ENCODE measurements around the gene ZFAND3. TPM values are rescaled to one million over a fixed set of nuclear protein-coding genes. Genes with fewer than 3 reads are reported as not detected.
A peak's percentile ranks its signal among the peaks of the same experiment; 100 is the strongest.

ZFAND3 gene
- total RNA-seq, 1 experiment from 2014 or later = 22.2 TPM

DNA sequence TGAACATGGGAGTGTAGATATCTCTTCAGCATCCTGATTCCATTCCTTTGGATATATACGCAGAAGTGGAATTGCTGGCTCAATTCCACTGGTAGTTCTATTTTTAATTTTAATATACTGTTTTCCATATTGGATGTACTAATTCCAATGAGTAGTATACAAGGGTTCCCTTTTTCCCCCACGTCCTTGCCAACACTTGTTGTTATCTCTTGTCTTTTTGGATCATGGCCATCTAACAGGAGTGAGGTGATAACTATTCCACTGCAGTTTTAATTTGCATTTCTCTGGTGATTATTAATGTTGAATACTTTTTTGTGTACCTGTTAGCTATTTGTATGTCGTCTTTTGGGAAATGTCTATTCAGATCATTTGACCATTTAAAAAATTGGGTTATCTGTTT, 91.5 kb downstream of the ZFAND3 start:
- Histone ChIP-seq H3K4me2 (ENCODE audit: low read length) (no peak overlapping the region), H4K20me1 (ENCODE audit: low read length) (peaks cover 24% of the 10 kb centered on the region), H3K79me2 (ENCODE audit: low read length) (peaks cover 84% of the 10 kb centered on the region), H3K4me3 (ENCODE audit: low read length) (no peak overlapping the region), H3K36me3 (ENCODE audit: low read depth, low read length) (no peaks in the 10 kb centered on the region), H2AFZ (ENCODE audit: low read length) (no peak overlapping the region), H3K27ac (ENCODE audit: low read length) (no peak overlapping the region), H3K27me3 (ENCODE audit: low read length) (no peaks in the 10 kb centered on the region), H3K9me2 (replicated peaks; ENCODE audit: low read length) (no peaks in the 10 kb centered on the region), H3K9me3 (ENCODE audit: low read length) (no peaks in the 10 kb centered on the region), H3F3A (ENCODE audit: low read length, unreplicated experiment) (no peaks in the 10 kb centered on the region), H3K9ac (ENCODE audit: low read length) (no peak overlapping the region), H3K4me1 (ENCODE audit: insufficient read depth, low read length) (peaks cover 11% of the 10 kb centered on the region)
- ATAC-seq = no peak
- no peak for TF ChIP-seq EZH2 (IDR thresholded peaks at IDR 0.05; ENCODE audit: low read length, unreplicated experiment)
- TF ChIP-seq, protein P1, sequence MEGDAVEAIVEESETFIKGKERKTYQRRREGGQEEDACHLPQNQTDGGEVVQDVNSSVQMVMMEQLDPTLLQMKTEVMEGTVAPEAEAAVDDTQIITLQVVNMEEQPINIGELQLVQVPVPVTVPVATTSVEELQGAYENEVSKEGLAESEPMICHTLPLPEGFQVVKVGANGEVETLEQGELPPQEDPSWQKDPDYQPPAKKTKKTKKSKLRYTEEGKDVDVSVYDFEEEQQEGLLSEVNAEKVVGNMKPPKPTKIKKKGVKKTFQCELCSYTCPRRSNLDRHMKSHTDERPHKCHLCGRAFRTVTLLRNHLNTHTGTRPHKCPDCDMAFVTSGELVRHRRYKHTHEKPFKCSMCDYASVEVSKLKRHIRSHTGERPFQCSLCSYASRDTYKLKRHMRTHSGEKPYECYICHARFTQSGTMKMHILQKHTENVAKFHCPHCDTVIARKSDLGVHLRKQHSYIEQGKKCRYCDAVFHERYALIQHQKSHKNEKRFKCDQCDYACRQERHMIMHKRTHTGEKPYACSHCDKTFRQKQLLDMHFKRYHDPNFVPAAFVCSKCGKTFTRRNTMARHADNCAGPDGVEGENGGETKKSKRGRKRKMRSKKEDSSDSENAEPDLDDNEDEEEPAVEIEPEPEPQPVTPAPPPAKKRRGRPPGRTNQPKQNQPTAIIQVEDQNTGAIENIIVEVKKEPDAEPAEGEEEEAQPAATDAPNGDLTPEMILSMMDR (conservative IDR thresholded peaks at IDR 0.05; ENCODE audit: low read depth, low read length) = no peak
- TF ChIP-seq EZH2phosphoT487 (IDR thresholded peaks at IDR 0.05; ENCODE audit: borderline replicate concordance, low read length) = no peak
- CTCF ChIA-PET = interaction anchor here (0.6 kb wide), 1 partner anchor 51 kb away, joined by 6 read pairs; no protein-coding TSS in a partner anchor
- POLR2A ChIA-PET (ENCODE audit: unreplicated experiment) = no interaction called here
- no TSS peak for BruUV-seq (replicated peaks)
- intact Hi-C loops (cut with micrococcal nuclease) = no loop called here
- DNase-seq = no peak

GRCh38 chr6:37913210-37913609, 93.7 kb downstream of the ZFAND3 start:
- no peaks in the 10 kb centered on the region for H3K9me3 ChIP-seq (ENCODE audit: low read length)
- no peaks in the 10 kb centered on the region for H3K27me3 ChIP-seq (ENCODE audit: low read length)
- H3K36me3 ChIP-seq (ENCODE audit: low read depth, low read length) = no peaks in the 10 kb centered on the region
- peaks cover 33% of the 10 kb centered on the region; the same call in 1 of the 2 replicates for H4K20me1 ChIP-seq (ENCODE audit: low read length)
- H3F3A ChIP-seq (ENCODE audit: low read length, unreplicated experiment) = no peaks in the 10 kb centered on the region
- ChIA-PET POLR2A (ENCODE audit: unreplicated experiment) (no interaction called here), CTCF (no interaction called here)
- ATAC-seq = peak; percentile 58
- H3K4me1 ChIP-seq (ENCODE audit: insufficient read depth, low read length) = peaks cover 11% of the 10 kb centered on the region
- no peak overlapping the region for H3K27ac ChIP-seq (ENCODE audit: low read length)
- peaks cover 80% of the 10 kb centered on the region for H3K79me2 ChIP-seq (ENCODE audit: low read length)
- intact Hi-C loops (cut with micrococcal nuclease) = no loop called here
- H3K9me2 ChIP-seq (replicated peaks; ENCODE audit: low read length) = no peaks in the 10 kb centered on the region
- BruUV-seq (replicated peaks) = no TSS peak
- H2AFZ ChIP-seq (ENCODE audit: low read length) = no peak overlapping the region
- H3K4me3 ChIP-seq (ENCODE audit: low read length) = no peak overlapping the region
- H3K4me2 ChIP-seq (ENCODE audit: low read length) = no peak overlapping the region; the same call in 1 of the 2 replicates
- DNase-seq = peak; percentile 49
- TF ChIP-seq EZH2 (IDR thresholded peaks at IDR 0.05; ENCODE audit: low read length, unreplicated experiment) (no peak), EZH2phosphoT487 (IDR thresholded peaks at IDR 0.05; ENCODE audit: borderline replicate concordance, low read length) (no peak)
- TF ChIP-seq, protein P1 (conservative IDR thresholded peaks at IDR 0.05; ENCODE audit: low read depth, low read length) = no peak
- no peak overlapping the region for H3K9ac ChIP-seq (ENCODE audit: low read length)

- H2AFZ ChIP-seq (ENCODE audit: low read length) = no peak overlapping the region
- peaks cover 21% of the 10 kb centered on the region for H3K4me1 ChIP-seq (ENCODE audit: insufficient read depth, low read length)
- DNase-seq (no peak), ATAC-seq (no peak)
- BruUV-seq (replicated peaks) = no TSS peak
- CTCF ChIA-PET = no interaction called here
- H3K9me3 ChIP-seq (ENCODE audit: low read length) = no peaks in the 10 kb centered on the region
- POLR2A ChIA-PET (ENCODE audit: unreplicated experiment) = no interaction called here
- no peaks in the 10 kb centered on the region for H3K36me3 ChIP-seq (ENCODE audit: low read depth, low read length)
- no peaks in the 10 kb centered on the region for H3F3A ChIP-seq (ENCODE audit: low read length, unreplicated experiment)
- no peak for TF ChIP-seq EZH2phosphoT487 (IDR thresholded peaks at IDR 0.05; ENCODE audit: borderline replicate concordance, low read length)
- TF ChIP-seq, protein P1 (conservative IDR thresholded peaks at IDR 0.05; ENCODE audit: low read depth, low read length) = no peak
- TF ChIP-seq EZH2 (IDR thresholded peaks at IDR 0.05; ENCODE audit: low read length, unreplicated experiment) = no peak
- H3K4me2 ChIP-seq (ENCODE audit: low read length) = no peak overlapping the region
- H3K27me3 ChIP-seq (ENCODE audit: low read length) = no peaks in the 10 kb centered on the region
- intact Hi-C loops (cut with micrococcal nuclease) = no loop called here
- no peaks in the 10 kb centered on the region for H3K9me2 ChIP-seq (replicated peaks; ENCODE audit: low read length)
- no peak overlapping the region for H3K27ac ChIP-seq (ENCODE audit: low read length)
- H4K20me1 ChIP-seq (ENCODE audit: low read length) = peaks cover 33% of the 10 kb centered on the region; the same call in 1 of the 2 replicates
- H3K79me2 ChIP-seq (ENCODE audit: low read length) = peaks cover 86% of the 10 kb centered on the region
- no peak overlapping the region for H3K4me3 ChIP-seq (ENCODE audit: low read length)
- no peak overlapping the region for H3K9ac ChIP-seq (ENCODE audit: low read length)
Measured at GRCh38 chr6:37915463-37915862, 95.9 kb downstream of the ZFAND3 start.

All from PC-3 (cell line).